NCI-H345 (cell line): Measurements from ENCODE around the gene ZNF326.
A peak's percentile ranks its signal among the peaks of the same experiment; 100 is the strongest.

Source experiments
- DNase-seq: peaks from one replicate; lab custom pipeline; 2025; lab: John Stamatoyannopoulos, UW

Gene ZNF326

GRCh38 chr1:90074566-90074965 is 79.7 kb downstream of the ZNF326 start:
- DNase-seq, result no peak

GRCh38 chr1:90074970-90075391 is 80.1 kb downstream of the ZNF326 start:
- DNase-seq, result peak; percentile 25

- DNase-seq, result no peak
Measured at GRCh38 chr1:90083995-90084394, 89.1 kb downstream of the ZNF326 start.
